Measurements from ENCODE around the gene POMGNT1. TPM values are rescaled to one million over a fixed set of nuclear protein-coding genes. Genes with fewer than 3 reads are reported as not detected.

The POMGNT1 gene
- total and polyA plus RNA-seq, 4 donors = 34.6 to 70.2 (median 44.7) TPM

DNA sequence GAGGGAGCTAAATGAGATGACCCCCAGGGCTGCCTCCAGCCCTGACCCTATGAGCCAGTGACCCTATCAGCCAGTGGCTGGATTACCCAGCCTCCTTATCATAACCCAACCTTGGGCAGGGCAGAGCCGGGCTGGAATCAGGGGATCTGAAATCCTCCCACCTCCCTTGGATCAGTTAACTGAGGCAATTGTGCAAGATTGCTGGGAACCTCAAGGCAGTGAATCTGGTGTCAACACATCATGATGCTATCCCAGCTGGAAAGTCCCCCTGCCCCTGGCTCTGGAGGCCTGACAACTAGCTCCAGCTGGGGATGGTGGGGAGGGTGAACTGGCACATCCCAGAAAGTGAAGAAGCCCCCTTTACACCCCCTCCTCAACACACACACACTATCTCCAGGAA is 29.8 kb downstream of the POMGNT1 start:
- H3K4me3 ChIP-seq = no peak overlapping the region
- ATAC-seq (ENCODE audit: insufficient read depth, low FRiP score) = no peak
- 79 to 83% methylated on average over 1 of the region's 1 CpG for WGBS, 2 donors
- H3K27me3 ChIP-seq (ENCODE audit: control insufficient read depth in 3 of 3, insufficient read depth in 3 of 3, low read length in 2 of 3) = no peaks in the 10 kb centered on the region
- DNase-seq = no peak
- TF ChIP-seq, protein P1, sequence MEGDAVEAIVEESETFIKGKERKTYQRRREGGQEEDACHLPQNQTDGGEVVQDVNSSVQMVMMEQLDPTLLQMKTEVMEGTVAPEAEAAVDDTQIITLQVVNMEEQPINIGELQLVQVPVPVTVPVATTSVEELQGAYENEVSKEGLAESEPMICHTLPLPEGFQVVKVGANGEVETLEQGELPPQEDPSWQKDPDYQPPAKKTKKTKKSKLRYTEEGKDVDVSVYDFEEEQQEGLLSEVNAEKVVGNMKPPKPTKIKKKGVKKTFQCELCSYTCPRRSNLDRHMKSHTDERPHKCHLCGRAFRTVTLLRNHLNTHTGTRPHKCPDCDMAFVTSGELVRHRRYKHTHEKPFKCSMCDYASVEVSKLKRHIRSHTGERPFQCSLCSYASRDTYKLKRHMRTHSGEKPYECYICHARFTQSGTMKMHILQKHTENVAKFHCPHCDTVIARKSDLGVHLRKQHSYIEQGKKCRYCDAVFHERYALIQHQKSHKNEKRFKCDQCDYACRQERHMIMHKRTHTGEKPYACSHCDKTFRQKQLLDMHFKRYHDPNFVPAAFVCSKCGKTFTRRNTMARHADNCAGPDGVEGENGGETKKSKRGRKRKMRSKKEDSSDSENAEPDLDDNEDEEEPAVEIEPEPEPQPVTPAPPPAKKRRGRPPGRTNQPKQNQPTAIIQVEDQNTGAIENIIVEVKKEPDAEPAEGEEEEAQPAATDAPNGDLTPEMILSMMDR (IDR thresholded peaks at IDR 0.05; ENCODE audit: control extremely low read depth, extremely low read depth) = no peak
- H3K4me1 ChIP-seq (ENCODE audit: control insufficient read depth in 5 of 5, insufficient read depth in 5 of 5, low read length in 5 of 5) = peaks cover 0 to 27% (median 4%) of the 10 kb centered on the region in 5 donors
- H3K27ac ChIP-seq (ENCODE audit: low read depth in 1 of 2, low read length in 1 of 2) = peak overlapping the region in 1 of 2 donors; percentile 43
- no peak overlapping the region for H3K9ac ChIP-seq (ENCODE audit: insufficient read depth in 1 of 2, low read length in 2 of 2)
- no peaks in the 10 kb centered on the region for H3K9me3 ChIP-seq (ENCODE audit: control insufficient read depth in 4 of 4, insufficient read depth in 3 of 4, low read length in 3 of 4)
- H3K36me3 ChIP-seq (ENCODE audit: control insufficient read depth in 4 of 4, insufficient read depth in 4 of 4, low read length in 4 of 4) = no peaks in the 10 kb centered on the region

GRCh38 chr1:46166521-46167462 is 31.4 kb downstream of the POMGNT1 start:
- Histone ChIP-seq H3K9me3 (ENCODE audit: control insufficient read depth in 4 of 4, insufficient read depth in 3 of 4, low read length in 3 of 4) (no peaks in the 10 kb centered on the region), H3K27me3 (ENCODE audit: control insufficient read depth in 3 of 3, insufficient read depth in 3 of 3, low read length in 2 of 3) (no peaks in the 10 kb centered on the region), H3K27ac (ENCODE audit: low read depth in 1 of 2, low read length in 1 of 2) (peak overlapping the region; percentile 61 to 85), H3K9ac (ENCODE audit: insufficient read depth in 1 of 2, low read length in 2 of 2) (peak overlapping the region; percentile 40 to 51), H3K4me1 (ENCODE audit: control insufficient read depth in 5 of 5, insufficient read depth in 5 of 5, low read length in 5 of 5) (peaks cover 0 to 19% (median 4%) of the 10 kb centered on the region in 5 donors), H3K36me3 (ENCODE audit: control insufficient read depth in 4 of 4, insufficient read depth in 4 of 4, low read length in 4 of 4) (no peaks in the 10 kb centered on the region), H3K4me3 (peak overlapping the region; percentile 25)
- 4 to 5% methylated on average over 47 of the region's 47 CpGs for WGBS, 2 donors
- TF ChIP-seq, protein P1 (IDR thresholded peaks at IDR 0.05; ENCODE audit: control extremely low read depth, extremely low read depth) = no peak
- ATAC-seq (ENCODE audit: insufficient read depth, low FRiP score) (peak; percentile 24), DNase-seq (peak; percentile 51 to 80 (median 54))

GRCh38 chr1:46160212-46160611 is 38.0 kb downstream of the POMGNT1 start:
- Histone ChIP-seq H3K27ac (ENCODE audit: low read depth in 1 of 2, low read length in 1 of 2) (no peak overlapping the region), H3K9me3 (ENCODE audit: control insufficient read depth in 4 of 4, insufficient read depth in 3 of 4, low read length in 3 of 4) (no peaks in the 10 kb centered on the region), H3K4me1 (ENCODE audit: control insufficient read depth in 5 of 5, insufficient read depth in 5 of 5, low read length in 5 of 5) (no peaks in the 10 kb centered on the region), H3K4me3 (no peak overlapping the region), H3K27me3 (ENCODE audit: control insufficient read depth in 3 of 3, insufficient read depth in 3 of 3, low read length in 2 of 3) (no peaks in the 10 kb centered on the region), H3K9ac (ENCODE audit: insufficient read depth in 1 of 2, low read length in 2 of 2) (no peak overlapping the region), H3K36me3 (ENCODE audit: control insufficient read depth in 4 of 4, insufficient read depth in 4 of 4, low read length in 4 of 4) (no peaks in the 10 kb centered on the region)
- WGBS, 2 donors = 96 to 100% methylated on average over 1 of the region's 1 CpG
- TF ChIP-seq, protein P1 (IDR thresholded peaks at IDR 0.05; ENCODE audit: control extremely low read depth, extremely low read depth) = no peak
- no peak for ATAC-seq (ENCODE audit: insufficient read depth, low FRiP score)
- no peak for DNase-seq

Measured in lung (tissue), 12 donors.